NCI-H2029 (cell line): ENCODE data around the gene PTH.
A peak's percentile ranks its signal among the peaks of the same experiment; 100 is the strongest.

Experiments used
- DNase-seq: peaks from one replicate; lab custom pipeline; 2025; lab: John Stamatoyannopoulos, UW

Gene PTH

GRCh38 chr11:13495929-13496328, at the start of gene PTH:
PTH (minus strand) TSS chr11:13495997; CDS start chr11:13492855, 3,142 bp downstream.
- no peak for DNase-seq

GRCh38 chr11:13538044-13538443, 42.2 kb upstream of the PTH start:
- no peak for DNase-seq

- DNase-seq: no peak
Measured at GRCh38 chr11:13535819-13536218, 40.0 kb upstream of the PTH start.

- DNase-seq: no peak
Measured at GRCh38 chr11:13534358-13534757, 38.6 kb upstream of the PTH start.

GRCh38 chr11:13525257-13525656, 29.5 kb upstream of the PTH start:
- DNase-seq: no peak

- no peak for DNase-seq
Measured at GRCh38 chr11:13503393-13503792, 7.6 kb upstream of the PTH start.

GRCh38 chr11:13502492-13502891, 6.7 kb upstream of the PTH start:
- DNase-seq: no peak

GRCh38 chr11:13494051-13494450, 1.7 kb downstream of the PTH start:
- no peak for DNase-seq

- DNase-seq: peak; percentile 66
Measured at GRCh38 chr11:13487661-13488030, 8.2 kb downstream of the PTH start.

- peak; percentile 81 for DNase-seq
Measured at GRCh38 chr11:13486926-13487660, 8.7 kb downstream of the PTH start.

- peak; percentile 19 for DNase-seq
Measured at GRCh38 chr11:13480198-13480597, 15.6 kb downstream of the PTH start.

GRCh38 chr11:13479688-13480087, 16.1 kb downstream of the PTH start:
- DNase-seq: no peak

GRCh38 chr11:13475091-13475490, 20.7 kb downstream of the PTH start:
- DNase-seq: no peak

- DNase-seq: no peak
Measured at GRCh38 chr11:13473013-13473722, 22.6 kb downstream of the PTH start.

- DNase-seq: no peak
Measured at GRCh38 chr11:13468750-13469149, 27.0 kb downstream of the PTH start.

- peak; percentile 40 for DNase-seq
Measured at GRCh38 chr11:13465909-13466371, 29.9 kb downstream of the PTH start.

GRCh38 chr11:13463779-13464290, 32.0 kb downstream of the PTH start:
- no peak for DNase-seq

- DNase-seq: peak; percentile 97
Measured at GRCh38 chr11:13462901-13463778, 32.7 kb downstream of the PTH start, which contains the start of gene BTBD10. BTBD10 (minus strand) TSS chr11:13463222; CDS start chr11:13445124, 18,098 bp downstream.

- DNase-seq: peak; percentile 56
Measured at GRCh38 chr11:13462311-13462900, 33.4 kb downstream of the PTH start.

GRCh38 chr11:13461291-13461690, 34.5 kb downstream of the PTH start:
- no peak for DNase-seq

GRCh38 chr11:13450832-13451397, 44.9 kb downstream of the PTH start:
- no peak for DNase-seq
